Left renal cortex interstitium (tissue), 4 donors: ENCODE data around the gene MTIF2. TPM values are rescaled to one million over a fixed set of nuclear protein-coding genes. Genes with fewer than 3 reads are reported as not detected.
"Not testable (repeated sequence)": the region's sequence is repeated elsewhere in the genome, so short reads cannot be mapped to it uniquely, and the experiment has no call there.

Experiments
- DNase-seq, 4 donors: peaks; one replicate each; pipeline ENCODE4 v3.0.0-alpha.2; 2013; ENCODE audit warnings: low read depth in 4 of 4, low spot score in 2 of 4, missing footprints in 1 of 4
- polyA plus RNA-seq, 4 donors: library from polyadenylated mRNA; unstranded; fragments of 120-200 nt; gene quantifications; one replicate each; pipeline ENCODE4 v1.2.1, GENCODE V29; 2013; ENCODE audit not compliant: insufficient read length in 4 of 4

MTIF2 gene
- polyA plus RNA-seq, 4 donors: 36.0 to 45.6 (median 42.7) TPM

DNA sequence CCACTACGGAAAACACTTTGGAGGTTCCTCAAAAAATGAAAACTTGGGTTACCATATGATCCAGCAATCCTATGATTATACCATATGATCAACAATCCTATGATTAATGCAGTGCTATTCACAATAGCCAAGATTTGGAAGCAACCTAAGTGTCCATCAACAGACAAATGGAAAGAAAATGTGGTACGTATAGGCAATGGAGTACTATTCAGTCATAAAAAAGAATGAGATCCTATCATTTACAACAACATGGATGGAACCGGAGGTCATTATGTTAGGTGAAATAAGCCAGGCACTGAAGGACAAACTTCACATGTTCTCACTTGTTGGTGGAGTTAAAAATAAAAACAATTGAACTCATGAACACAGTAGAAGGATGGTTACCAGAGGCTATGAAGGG is 64.5 kb downstream of the MTIF2 start:
- DNase-seq: no peak

- DNase-seq: no peak
These were observed 68.6 kb downstream of the MTIF2 start for GRCh38 chr2:55200416-55200815.

- no peak for DNase-seq
These were observed 72.5 kb downstream of the MTIF2 start for GRCh38 chr2:55196526-55196925.

- not testable (repeated sequence) for DNase-seq
These were observed 77.1 kb downstream of the MTIF2 start for GRCh38 chr2:55191888-55192287.

DNA sequence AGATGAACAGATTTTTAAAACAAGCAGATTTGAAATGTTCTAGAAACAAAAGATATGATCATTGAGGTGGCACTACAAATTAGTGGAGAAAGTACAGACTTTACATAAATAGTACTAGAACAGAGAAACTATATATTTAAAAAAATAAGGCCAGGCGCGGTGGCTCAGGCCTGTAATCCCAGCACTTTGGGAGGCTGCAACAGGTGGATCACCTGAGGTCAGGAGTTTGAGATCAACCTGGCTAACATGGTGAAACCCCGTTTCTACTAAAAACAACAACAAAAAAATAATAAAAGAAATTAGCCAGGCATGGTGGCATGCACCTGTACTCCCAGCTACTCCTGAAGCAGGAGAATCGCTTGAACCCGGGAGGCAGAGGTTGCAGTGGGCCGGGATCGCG is 82.2 kb downstream of the MTIF2 start:
- not testable (repeated sequence) for DNase-seq

Other genes with a start within 250 kb of the MTIF2 start
- gene RTN4, start 218.8 kb downstream of the MTIF2 start, polyA plus RNA-seq: 100 to 1,000 TPM; 293 to 406 (median 341) TPM
- 10 to 100 TPM; 14.5 to 42.5 (median 27.2) TPM for gene CLHC1, start 36.9 kb downstream of the MTIF2 start, polyA plus RNA-seq
- gene RPS27A, start 36.5 kb downstream of the MTIF2 start, polyA plus RNA-seq: 1,000 to 10,000 TPM; 1,497 to 2,336 (median 1,812) TPM
- 10 to 100 TPM; 50.0 to 89.2 (median 64.6) TPM for gene CCDC88A, start 150.6 kb upstream of the MTIF2 start, polyA plus RNA-seq